ENCODE measurements around the gene UNKL. TPM values are rescaled to one million over a fixed set of nuclear protein-coding genes. Genes with fewer than 3 reads are reported as not detected.

Gene UNKL
- total and polyA plus RNA-seq, 2 of the 8 experiments (the other 6 are each of a cell fraction or from before 2014, with no cell fraction given), result 25.1 to 31.8 TPM

DNA sequence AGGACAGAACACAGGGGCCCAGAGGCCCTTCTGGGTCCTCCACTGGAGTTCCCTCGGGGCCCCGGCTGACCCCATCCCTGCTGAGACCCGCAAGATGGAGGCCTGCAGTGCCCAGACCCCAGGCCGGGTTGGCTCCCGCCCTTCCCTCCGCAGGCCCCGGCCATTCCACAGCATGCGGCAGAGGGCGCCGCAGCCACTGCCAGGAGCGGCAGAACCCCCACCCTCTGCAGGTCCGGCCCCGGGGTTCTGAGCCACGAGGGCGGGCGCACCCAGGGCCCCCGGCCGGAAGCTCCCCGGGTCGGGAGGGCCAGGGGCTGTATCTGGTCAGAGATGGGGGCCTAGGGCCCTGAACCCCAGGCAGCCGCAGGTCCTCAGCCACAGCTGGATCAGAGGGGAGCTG, 14.0 kb upstream of the UNKL start:
- Histone ChIP-seq H3K23ac (ENCODE audit: insufficient read length) (no peak overlapping the region), H3K36me3 (ENCODE audit: control insufficient read depth in 2 of 4, insufficient read depth in 4 of 4, low read length in 3 of 4) (no peaks in the 10 kb centered on the region), H3K27ac (ENCODE audit: low read depth, low read length) (no peak overlapping the region), H3K4me3 (ENCODE audit: extremely low read depth in 1 of 4, insufficient read depth in 2 of 4, low read depth in 3 of 4, low read length in 4 of 4) (no peak overlapping the region), H3K4ac (replicated peaks; ENCODE audit: insufficient read length, low read depth, low read length) (no peak overlapping the region), H4K91ac (replicated peaks; ENCODE audit: insufficient read length, low read length) (peak overlapping the region; percentile 74), H2BK15ac (ENCODE audit: low read length) (no peak overlapping the region), H2AFZ (ENCODE audit: low read length) (no peak overlapping the region), H4K20me1 (replicated peaks in 1 of 2; ENCODE audit: control insufficient read depth in 1 of 2, insufficient read depth in 2 of 2, low read length in 2 of 2) (no peaks in the 10 kb centered on the region), H3K79me1 (ENCODE audit: low read depth, low read length) (no peaks in the 10 kb centered on the region), H3K9ac (replicated peaks in 1 of 4; ENCODE audit: extremely low read depth in 1 of 4, low read depth in 3 of 4, low read length in 3 of 4) (no peak overlapping the region), H4K5ac (ENCODE audit: insufficient read length, low read depth, low read length) (no peak overlapping the region), H3K4me2 (ENCODE audit: insufficient read depth in 1 of 2, low read depth in 2 of 2, low read length in 2 of 2) (no peak overlapping the region; a peak in 1 of 4 replicates), H3K4me1 (replicated peaks in 1 of 4; ENCODE audit: control insufficient read depth in 3 of 4, insufficient read depth in 4 of 4, low read length in 3 of 4) (no peaks in the 10 kb centered on the region; a peak in 2 of 7 replicates), H3K23me2 (ENCODE audit: low read depth, low read length) (no peaks in the 10 kb centered on the region), H3K9me3 (ENCODE audit: insufficient read depth in 2 of 2, low read depth in 1 of 2, low read length in 1 of 2) (no peaks in the 10 kb centered on the region), H2BK5ac (ENCODE audit: low read depth, low read length) (no peak overlapping the region), H2BK120ac (replicated peaks; ENCODE audit: low read depth, low read length) (no peak overlapping the region), H3K18ac (ENCODE audit: extremely low read depth, low read length) (no peak overlapping the region), H2BK20ac (ENCODE audit: low read length) (no peak overlapping the region), H2AK5ac (ENCODE audit: low read depth, low read length) (no peak overlapping the region), H4K8ac (ENCODE audit: extremely low read depth, insufficient read depth, low read length) (peak overlapping the region; percentile 97), H3K27me3 (replicated peaks in 1 of 4; ENCODE audit: control insufficient read depth in 3 of 4, extremely low read depth in 1 of 4, insufficient read depth in 3 of 4, low read length in 3 of 4) (no peaks in the 10 kb centered on the region), H3K79me2 (ENCODE audit: control insufficient read depth in 1 of 2, insufficient read depth in 2 of 2, low read length in 2 of 2) (no peaks in the 10 kb centered on the region), H3K56ac (replicated peaks; ENCODE audit: insufficient read length, low read depth, low read length) (no peak overlapping the region), H3K14ac (ENCODE audit: insufficient read length) (no peak overlapping the region), H2BK12ac (ENCODE audit: low read depth, low read length) (peak overlapping the region; percentile 44; the same call in 1 of the 2 replicates)
- CTCF ChIA-PET (ENCODE audit: partially characterized antibody), result interaction anchor here (0.6 to 3.9 kb wide), 9 partner anchors 10 to 119 kb away, joined by 3 to 30 read pairs (median 5); partner anchors contain the start of gene CCDC154
- WGBS, 2 experiments (ENCODE audit: extremely low coverage in 1 of 2, insufficient coverage in 1 of 2, insufficient read length in 1 of 2, insufficient replicate concordance in 2 of 2, low coverage in 1 of 2, low lambda C conversion rate in 2 of 2, missing lambda C conversion rate in 1 of 2), result 76% methylated on average over 8 of the region's 21 CpGs; no CpG with 5 or more reads in 1 of the 2 experiments
- peak in 1 of 2 experiments; percentile 85 for DNase-seq (ENCODE audit: low read depth in 1 of 2, low spot score in 2 of 2)
- no peak for FAIRE-seq
- POLR2A ChIA-PET (ENCODE audit: partially characterized antibody), result interaction anchor here (1.1 to 4.3 kb wide), 4 partner anchors 8 to 22 kb away, joined by 3 to 22 read pairs (median 12); partner anchors contain the start of genes CCDC154 and UQCC4
- TF ChIP-seq, protein P1, sequence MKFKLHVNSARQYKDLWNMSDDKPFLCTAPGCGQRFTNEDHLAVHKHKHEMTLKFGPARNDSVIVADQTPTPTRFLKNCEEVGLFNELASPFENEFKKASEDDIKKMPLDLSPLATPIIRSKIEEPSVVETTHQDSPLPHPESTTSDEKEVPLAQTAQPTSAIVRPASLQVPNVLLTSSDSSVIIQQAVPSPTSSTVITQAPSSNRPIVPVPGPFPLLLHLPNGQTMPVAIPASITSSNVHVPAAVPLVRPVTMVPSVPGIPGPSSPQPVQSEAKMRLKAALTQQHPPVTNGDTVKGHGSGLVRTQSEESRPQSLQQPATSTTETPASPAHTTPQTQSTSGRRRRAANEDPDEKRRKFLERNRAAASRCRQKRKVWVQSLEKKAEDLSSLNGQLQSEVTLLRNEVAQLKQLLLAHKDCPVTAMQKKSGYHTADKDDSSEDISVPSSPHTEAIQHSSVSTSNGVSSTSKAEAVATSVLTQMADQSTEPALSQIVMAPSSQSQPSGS (IDR thresholded peaks at IDR 0.05; ENCODE audit: low read length), result no peak
- no peak for TF ChIP-seq TBP (IDR thresholded peaks at IDR 0.05; ENCODE audit: low read depth, low read length)
- no peak for TF ChIP-seq TAF7 (optimal IDR thresholded peaks at IDR 0.05; ENCODE audit: borderline replicate concordance, low read depth, low read length)
- TF ChIP-seq GTF2F1 (IDR thresholded peaks at IDR 0.05; ENCODE audit: borderline replicate concordance, low read depth, low read length), result no peak
- no peak for TF ChIP-seq ATF3 (IDR thresholded peaks at IDR 0.05; ENCODE audit: insufficient read depth, low read depth, low read length)
- TF ChIP-seq SUZ12 (IDR thresholded peaks at IDR 0.05; ENCODE audit: low read length), result no peak
- TF ChIP-seq POLR2A (IDR thresholded peaks at IDR 0.05; ENCODE audit: control extremely low read depth in 1 of 2, low read depth in 2 of 2, low read length in 2 of 2), result no peak
- TF ChIP-seq SRF (IDR thresholded peaks at IDR 0.05; ENCODE audit: low read depth, low read length), result no peak
- no peak for TF ChIP-seq POLR2AphosphoS5 (IDR thresholded peaks at IDR 0.05; ENCODE audit: low read depth, low read length)
- TF ChIP-seq RXRA (IDR thresholded peaks at IDR 0.05; ENCODE audit: insufficient read depth, low read depth, low read length), result no peak
- TF ChIP-seq NANOG (IDR thresholded peaks at IDR 0.05; ENCODE audit: insufficient read depth, low read depth, low read length, poor library complexity, severe bottlenecking), result no peak
- TF ChIP-seq CBX8 (IDR thresholded peaks at IDR 0.05; ENCODE audit: borderline replicate concordance, low read depth, low read length), result no peak
